ENCODE results near the gene NDE1. TPM values are rescaled to one million over a fixed set of nuclear protein-coding genes. Genes with fewer than 3 reads are reported as not detected.

Gene NDE1
- total and polyA plus RNA-seq, 8 donors, result 3.3 to 13.2 (median 5.9) TPM

DNA sequence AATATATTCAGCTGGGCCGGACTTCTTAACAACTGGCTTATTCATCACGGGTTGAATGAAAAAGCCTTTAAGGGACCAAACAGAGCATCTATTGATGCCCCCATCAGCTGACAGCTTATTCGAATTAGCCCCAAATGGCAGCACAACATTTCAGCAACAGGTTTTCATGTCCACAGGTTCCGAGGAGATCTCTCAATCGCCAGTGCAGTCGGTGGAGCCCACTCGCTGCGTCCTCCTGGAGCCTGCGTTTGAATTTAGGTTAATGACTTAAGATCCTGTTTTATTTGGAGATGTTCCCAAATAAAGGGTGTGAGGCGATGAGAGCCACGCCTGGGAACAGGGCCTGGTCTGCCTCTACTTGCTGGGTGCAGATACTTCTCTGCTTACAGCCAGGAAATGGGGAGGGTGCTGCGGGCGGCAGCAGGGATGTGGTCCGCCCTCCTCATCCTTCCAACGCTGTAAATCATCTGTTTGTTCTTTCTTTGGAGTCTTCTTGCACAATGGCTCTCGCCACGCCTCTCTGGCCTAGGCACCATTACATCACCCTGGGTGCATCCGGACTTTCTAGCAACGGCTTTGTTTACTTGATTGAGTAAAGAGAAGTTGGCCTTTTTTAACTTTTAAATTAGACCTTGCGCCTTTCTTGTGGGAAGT lies 22.6 kb downstream of the NDE1 start:
- no peak overlapping the region for H3K4me3 ChIP-seq
- peaks cover 0 to 7% (median 0%) of the 10 kb centered on the region in 3 donors for H3K36me3 ChIP-seq
- H3K27ac ChIP-seq, result peak overlapping the region in 2 of 4 donors; percentile 49 to 52
- H3K4me1 ChIP-seq, result no peaks in the 10 kb centered on the region
- 76 to 77% methylated on average over 20 of the region's 20 CpGs for WGBS, 2 donors
- intact Hi-C loops (cut with DNase I), result no loop called here
- FAIRE-seq, result no peak
- TF ChIP-seq, protein P1, sequence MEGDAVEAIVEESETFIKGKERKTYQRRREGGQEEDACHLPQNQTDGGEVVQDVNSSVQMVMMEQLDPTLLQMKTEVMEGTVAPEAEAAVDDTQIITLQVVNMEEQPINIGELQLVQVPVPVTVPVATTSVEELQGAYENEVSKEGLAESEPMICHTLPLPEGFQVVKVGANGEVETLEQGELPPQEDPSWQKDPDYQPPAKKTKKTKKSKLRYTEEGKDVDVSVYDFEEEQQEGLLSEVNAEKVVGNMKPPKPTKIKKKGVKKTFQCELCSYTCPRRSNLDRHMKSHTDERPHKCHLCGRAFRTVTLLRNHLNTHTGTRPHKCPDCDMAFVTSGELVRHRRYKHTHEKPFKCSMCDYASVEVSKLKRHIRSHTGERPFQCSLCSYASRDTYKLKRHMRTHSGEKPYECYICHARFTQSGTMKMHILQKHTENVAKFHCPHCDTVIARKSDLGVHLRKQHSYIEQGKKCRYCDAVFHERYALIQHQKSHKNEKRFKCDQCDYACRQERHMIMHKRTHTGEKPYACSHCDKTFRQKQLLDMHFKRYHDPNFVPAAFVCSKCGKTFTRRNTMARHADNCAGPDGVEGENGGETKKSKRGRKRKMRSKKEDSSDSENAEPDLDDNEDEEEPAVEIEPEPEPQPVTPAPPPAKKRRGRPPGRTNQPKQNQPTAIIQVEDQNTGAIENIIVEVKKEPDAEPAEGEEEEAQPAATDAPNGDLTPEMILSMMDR (IDR thresholded peaks at IDR 0.05), result no peak
- DNase-seq, result peak in 4 of 6 donors; percentile 13 to 72 (median 24)
- H3K9me3 ChIP-seq, result no peaks in the 10 kb centered on the region
- H3K27me3 ChIP-seq, result no peaks in the 10 kb centered on the region
- peak; percentile 24 to 93 (median 87) for ATAC-seq

DNA sequence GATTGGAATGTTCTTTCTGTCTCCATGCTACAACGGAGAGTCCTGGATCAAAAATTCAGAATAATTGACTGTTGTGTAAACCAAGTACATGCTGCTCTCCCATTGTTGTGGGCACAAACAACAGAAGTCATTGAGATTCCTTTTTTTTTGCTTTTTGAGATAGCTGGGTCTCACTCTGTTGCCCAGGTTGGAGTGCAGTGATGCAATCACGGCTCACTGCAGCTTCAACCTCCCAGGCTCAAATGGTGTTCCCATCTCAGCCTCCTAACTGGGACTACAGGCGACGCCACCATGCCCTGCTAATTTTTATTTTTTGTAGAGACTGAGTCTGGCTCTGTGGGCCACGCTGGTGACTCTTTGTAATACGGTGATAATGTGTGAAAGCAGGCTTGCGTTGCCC lies 24.5 kb downstream of the NDE1 start:
- WGBS, 2 donors, result 95 to 97% methylated on average over 7 of the region's 7 CpGs
- Histone ChIP-seq H3K4me1 (no peaks in the 10 kb centered on the region), H3K27me3 (no peaks in the 10 kb centered on the region), H3K4me3 (no peak overlapping the region), H3K27ac (no peak overlapping the region), H3K36me3 (peaks cover 0 to 13% (median 0%) of the 10 kb centered on the region in 3 donors), H3K9me3 (no peaks in the 10 kb centered on the region)
- ATAC-seq, result no peak
- DNase-seq, result no peak
- TF ChIP-seq, protein P1 (IDR thresholded peaks at IDR 0.05), result no peak
- no peak for FAIRE-seq
- intact Hi-C loops (cut with DNase I), result no loop called here

DNA sequence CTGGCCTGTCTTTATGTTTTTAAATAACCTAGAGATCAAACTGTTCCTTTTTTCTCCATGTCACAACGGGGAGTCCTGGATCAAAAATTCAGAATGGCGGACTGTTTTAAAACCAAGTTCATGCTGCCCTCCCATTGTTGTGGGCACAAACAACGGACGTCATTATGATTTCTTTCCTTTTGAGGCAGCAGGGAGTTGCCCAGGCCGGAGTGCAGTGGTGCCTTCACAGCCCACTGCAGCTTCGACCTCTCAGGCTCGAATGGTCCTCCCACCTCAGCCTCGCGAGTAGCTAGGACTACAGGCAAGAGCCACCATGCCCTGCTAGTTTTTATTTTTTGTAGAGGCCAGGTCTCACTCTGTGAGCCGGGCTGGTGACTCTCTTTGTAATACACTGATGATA lies 26.5 kb downstream of the NDE1 start:
- no peak for ATAC-seq
- WGBS, 2 donors, result 81 to 84% methylated on average over 10 of the region's 10 CpGs
- Histone ChIP-seq H3K4me1 (no peaks in the 10 kb centered on the region), H3K9me3 (no peaks in the 10 kb centered on the region), H3K36me3 (peaks cover 0 to 7% (median 0%) of the 10 kb centered on the region in 3 donors), H3K27me3 (no peaks in the 10 kb centered on the region), H3K4me3 (no peak overlapping the region), H3K27ac (no peak overlapping the region)
- FAIRE-seq, result no peak
- DNase-seq, result no peak
- intact Hi-C loops (cut with DNase I), result no loop called here
- TF ChIP-seq, protein P1 (IDR thresholded peaks at IDR 0.05), result no peak

DNA sequence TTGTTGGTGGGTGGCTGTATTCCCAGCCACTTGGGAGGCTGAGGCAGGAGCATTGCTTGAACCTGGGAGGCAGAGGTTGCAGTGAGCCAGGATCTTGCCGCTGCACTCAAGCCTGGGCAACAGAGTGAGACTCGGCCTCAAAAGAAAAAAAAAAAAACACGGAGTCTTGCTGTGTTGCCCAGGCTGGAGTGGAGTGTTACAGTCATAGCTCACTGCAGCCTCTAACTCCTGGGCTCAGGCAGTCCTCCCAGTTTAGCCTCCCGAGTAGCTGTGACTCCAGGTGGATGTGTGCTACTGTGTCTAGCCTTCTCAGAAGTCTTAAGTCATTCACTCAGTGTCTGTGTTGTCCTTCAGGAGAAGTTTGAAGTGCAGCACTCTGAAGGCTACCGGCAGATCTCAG lies 27.4 kb downstream of the NDE1 start:
- TF ChIP-seq, protein P1 (IDR thresholded peaks at IDR 0.05), result no peak
- peaks cover 0 to 7% (median 0%) of the 10 kb centered on the region in 3 donors for H3K36me3 ChIP-seq
- FAIRE-seq (no peak), ATAC-seq (no peak), DNase-seq (no peak)
- WGBS, 2 donors, result 89 to 98% methylated on average over 4 to 5 of the region's 5 CpGs
- H3K27ac ChIP-seq, result no peak overlapping the region
- H3K4me1 ChIP-seq, result no peaks in the 10 kb centered on the region
- H3K9me3 ChIP-seq, result no peaks in the 10 kb centered on the region
- no peak overlapping the region for H3K4me3 ChIP-seq
- intact Hi-C loops (cut with DNase I), result no loop called here
- no peaks in the 10 kb centered on the region for H3K27me3 ChIP-seq

DNA sequence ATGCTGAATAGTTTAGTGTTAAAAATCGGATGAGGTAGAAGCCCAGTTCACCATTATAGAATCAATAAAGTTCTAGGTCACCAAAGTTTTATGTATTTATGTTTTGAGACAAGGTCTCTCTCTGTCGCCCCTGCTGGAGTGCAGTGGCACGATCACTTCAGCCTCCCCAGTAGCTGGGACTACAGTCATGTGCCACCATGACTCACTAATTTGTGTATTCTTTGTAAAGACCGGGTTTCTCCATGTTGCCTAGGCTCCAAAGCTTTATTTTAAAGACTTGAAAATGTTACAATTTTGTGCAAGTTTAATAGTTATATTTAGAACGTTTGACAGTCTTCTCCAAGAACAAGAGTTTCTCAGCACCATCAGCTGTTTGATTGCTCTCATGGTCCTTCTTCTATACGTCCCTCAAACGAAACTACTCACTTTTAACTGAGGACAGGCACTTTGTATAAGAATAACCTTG lies 32.1 kb downstream of the NDE1 start:
- intact Hi-C loops (cut with DNase I), result no loop called here
- H3K36me3 ChIP-seq, result peaks cover 0 to 9% (median 0%) of the 10 kb centered on the region in 3 donors
- H3K27ac ChIP-seq, result no peak overlapping the region
- TF ChIP-seq, protein P1 (IDR thresholded peaks at IDR 0.05), result peak in 1 of 4 donors; percentile 15
- no peak overlapping the region for H3K4me3 ChIP-seq
- DNase-seq (peak in 2 of 6 donors; percentile 15 to 49), ATAC-seq (peak; percentile 63 to 84 (median 78)), FAIRE-seq (peak; percentile 26)
- WGBS, 2 donors, result 55 to 66% methylated on average over 7 of the region's 7 CpGs
- H3K9me3 ChIP-seq, result no peaks in the 10 kb centered on the region
- no peaks in the 10 kb centered on the region for H3K4me1 ChIP-seq
- H3K27me3 ChIP-seq, result no peaks in the 10 kb centered on the region
